ENCODE measurements around the gene OR52I1. TPM values are rescaled to one million over a fixed set of nuclear protein-coding genes. Genes with fewer than 3 reads are reported as not detected.

Gene OR52I1
- total RNA-seq, 1 experiment from 2014 or later = not detected

Other genes starting within 250 kb of the OR52I1 start
- gene OR52B4, start 225.7 kb upstream of the OR52I1 start, total RNA-seq (2014; rRNA removed; shearing (Covaris generic); ENCODE audit: low replicate concordance) = not detected in 2 replicates
- gene TRIM21, start 200.3 kb upstream of the OR52I1 start, total RNA-seq (2014; rRNA removed; shearing (Covaris generic); ENCODE audit: low replicate concordance) = 22.1 and 26.9 TPM in 2 replicates
- gene OR52K2, start 144.7 kb upstream of the OR52I1 start, total RNA-seq (2014; rRNA removed; shearing (Covaris generic); ENCODE audit: low replicate concordance) = not detected in 2 replicates
- not detected in 2 replicates for gene OR52K1, start 111.4 kb upstream of the OR52I1 start, total RNA-seq (2014; rRNA removed; shearing (Covaris generic); ENCODE audit: low replicate concordance)
- gene OR52M1, start 48.8 kb upstream of the OR52I1 start, total RNA-seq (2014; rRNA removed; shearing (Covaris generic); ENCODE audit: low replicate concordance) = not detected in 2 replicates
- gene OR52I2, start 12.3 kb upstream of the OR52I1 start, total RNA-seq (2014; rRNA removed; shearing (Covaris generic); ENCODE audit: low replicate concordance) = not detected in 2 replicates
- gene TRIM68, start 14.2 kb downstream of the OR52I1 start, total RNA-seq (2014; rRNA removed; shearing (Covaris generic); ENCODE audit: low replicate concordance) = 10.2 and 13.7 TPM in 2 replicates
- gene OR51D1, start 43.4 kb downstream of the OR52I1 start, total RNA-seq (2014; rRNA removed; shearing (Covaris generic); ENCODE audit: low replicate concordance) = not detected in 2 replicates
- not detected in 2 replicates for gene OR51E1, start 49.9 kb downstream of the OR52I1 start, total RNA-seq (2014; rRNA removed; shearing (Covaris generic); ENCODE audit: low replicate concordance)
- gene OR51E2, start 103.8 kb downstream of the OR52I1 start, total RNA-seq (2014; rRNA removed; shearing (Covaris generic); ENCODE audit: low replicate concordance) = 0.17 TPM in 1 of 2 replicates, not detected in the other
- not detected in 2 replicates for gene MMP26, start 110.7 kb downstream of the OR52I1 start, total RNA-seq (2014; rRNA removed; shearing (Covaris generic); ENCODE audit: low replicate concordance)
- gene OR51F1, start 175.9 kb downstream of the OR52I1 start, total RNA-seq (2014; rRNA removed; shearing (Covaris generic); ENCODE audit: low replicate concordance) = not detected in 2 replicates
- gene OR52R1, start 210.3 kb downstream of the OR52I1 start, total RNA-seq (2014; rRNA removed; shearing (Covaris generic); ENCODE audit: low replicate concordance) = not detected in 2 replicates
- not detected in 2 replicates for gene OR51F2, start 227.3 kb downstream of the OR52I1 start, total RNA-seq (2014; rRNA removed; shearing (Covaris generic); ENCODE audit: low replicate concordance)

Data from Caki2 (cell line).